Islet precursor cell (in vitro differentiated cells): ENCODE data around the gene RTEL1.

ENCODE experiments used
- DNase-seq: peaks from one replicate; pipeline ENCODE4 v3.0.0-alpha.2; 2018

RTEL1 gene

DNA sequence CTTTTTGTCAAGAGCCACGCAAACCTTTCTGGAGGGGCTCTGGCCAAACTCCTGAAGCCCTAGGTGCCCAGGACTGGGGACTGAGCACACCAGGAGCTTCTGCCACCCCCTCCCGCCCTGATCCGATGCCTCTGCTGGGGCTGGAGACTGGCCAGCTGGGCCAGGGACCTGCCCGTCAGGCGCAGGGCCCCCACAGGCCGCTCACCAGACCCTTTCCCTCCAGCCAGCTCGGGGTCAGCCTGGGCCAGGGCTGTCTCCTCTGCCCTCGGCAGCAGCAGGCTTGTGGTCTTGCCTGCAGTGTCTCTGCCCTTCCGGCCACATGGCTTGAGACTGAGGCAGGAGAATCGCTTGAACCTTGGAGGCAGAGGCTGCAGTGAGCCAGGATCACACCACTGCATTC, 14.6 kb downstream of the RTEL1 start:
- DNase-seq: no peak

DNA sequence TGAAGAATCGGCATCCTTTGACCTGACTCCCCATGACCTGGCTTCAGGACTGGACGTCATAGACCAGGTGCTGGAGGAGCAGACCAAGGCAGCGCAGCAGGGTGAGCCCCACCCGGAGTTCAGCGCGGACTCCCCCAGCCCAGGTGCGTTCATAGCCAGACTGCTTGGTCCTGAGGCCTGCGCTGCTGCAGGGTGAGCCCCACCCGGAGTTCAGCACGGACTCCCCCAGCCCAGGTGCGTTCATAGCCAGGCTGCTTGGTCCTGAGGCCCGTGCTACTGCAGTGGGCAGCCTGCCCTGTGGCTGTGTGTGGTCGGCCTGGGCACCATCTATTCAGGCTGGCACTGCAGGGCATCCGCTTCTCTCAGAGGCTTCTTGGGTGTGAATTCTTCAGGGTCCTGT, 15.8 kb downstream of the RTEL1 start:
- no peak for DNase-seq

DNA sequence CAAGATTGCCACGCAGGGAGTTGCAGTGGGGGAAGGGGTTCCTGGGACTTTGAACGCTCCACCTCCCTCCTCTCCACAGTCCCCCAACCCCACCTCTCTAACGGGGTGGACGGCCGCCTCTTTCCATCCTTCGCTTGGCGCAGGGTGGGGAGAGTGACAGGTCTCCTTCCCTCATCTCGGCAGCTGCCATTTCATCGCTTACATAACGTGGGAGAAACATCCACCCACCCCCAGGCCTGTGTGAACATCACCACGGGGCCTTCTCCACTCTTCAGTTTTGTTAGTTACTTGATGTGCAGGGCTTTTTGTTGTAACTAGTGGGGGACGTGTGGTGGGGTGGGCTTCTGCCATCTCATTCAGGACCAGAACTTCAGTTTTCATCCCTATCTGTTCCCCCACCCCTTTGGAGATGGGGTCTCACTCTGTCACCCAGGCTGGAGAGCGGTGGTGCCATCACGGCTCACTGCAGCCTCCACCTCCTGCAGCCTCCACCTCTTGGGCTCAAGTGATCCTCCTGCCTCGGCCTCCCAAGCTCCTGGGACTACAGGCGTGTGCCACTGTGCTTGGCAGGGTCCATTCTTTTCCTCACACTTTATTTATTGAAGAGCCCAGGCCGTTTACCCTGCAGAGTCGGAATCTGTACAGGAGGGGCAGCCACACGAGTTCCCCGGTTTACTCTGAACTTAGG, 17.7 kb downstream of the RTEL1 start:
- DNase-seq: no peak

DNA sequence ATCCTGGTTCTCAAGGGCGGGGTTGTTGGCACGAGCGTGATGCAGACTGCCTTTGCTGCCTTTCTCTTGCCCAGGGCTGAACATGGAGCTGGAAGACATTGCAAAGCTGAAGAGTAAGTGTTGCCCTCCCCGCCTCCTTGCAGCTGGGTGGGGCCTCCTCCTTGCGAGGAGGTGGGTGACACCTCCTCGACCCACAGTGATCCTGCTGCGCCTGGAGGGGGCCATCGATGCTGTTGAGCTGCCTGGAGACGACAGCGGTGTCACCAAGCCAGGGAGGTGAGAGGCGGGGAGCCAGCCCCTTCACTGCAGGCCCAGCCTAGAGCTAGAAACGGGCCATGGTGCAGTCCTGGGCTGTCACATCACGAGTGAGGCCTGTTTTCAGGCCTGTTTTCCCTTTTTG, 20.0 kb downstream of the RTEL1 start:
- DNase-seq: no peak

DNA sequence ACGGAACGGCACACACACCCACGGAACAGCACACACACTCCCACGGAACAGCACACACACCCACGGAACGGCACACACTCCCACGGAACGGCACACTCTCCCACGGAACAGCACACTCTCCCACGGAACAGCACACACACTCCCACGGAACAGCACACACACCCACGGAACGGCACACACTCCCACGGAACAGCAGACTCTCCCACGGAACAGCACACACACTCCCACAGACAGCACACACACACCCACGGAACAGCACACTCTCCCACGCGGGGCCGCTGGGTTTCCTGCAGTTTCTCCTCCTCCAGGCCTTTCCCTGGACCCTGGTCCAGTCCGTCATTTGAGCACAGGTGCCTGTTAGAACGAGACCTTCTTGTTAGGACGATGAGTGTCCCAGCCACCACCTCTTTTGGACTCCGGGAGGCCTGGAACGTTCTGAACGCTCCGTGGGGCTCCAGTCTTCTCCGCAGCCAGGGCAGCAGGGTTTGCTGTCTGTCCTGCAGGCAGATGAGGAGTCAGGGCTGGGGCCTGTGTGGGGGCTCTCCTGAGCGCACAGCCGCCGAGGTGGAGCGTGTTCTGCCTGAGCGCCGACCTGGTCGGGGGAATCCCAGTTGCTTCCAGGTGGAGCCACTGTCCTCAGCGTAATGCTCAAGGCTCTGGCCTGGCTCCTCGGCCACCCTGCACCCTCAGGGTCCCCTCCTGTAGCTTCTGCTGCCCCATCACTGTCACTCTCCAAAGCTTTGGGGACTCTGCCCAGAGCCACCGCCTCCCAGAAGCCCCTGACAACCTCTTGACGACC, 20.8 kb downstream of the RTEL1 start:
- DNase-seq: no peak

DNA sequence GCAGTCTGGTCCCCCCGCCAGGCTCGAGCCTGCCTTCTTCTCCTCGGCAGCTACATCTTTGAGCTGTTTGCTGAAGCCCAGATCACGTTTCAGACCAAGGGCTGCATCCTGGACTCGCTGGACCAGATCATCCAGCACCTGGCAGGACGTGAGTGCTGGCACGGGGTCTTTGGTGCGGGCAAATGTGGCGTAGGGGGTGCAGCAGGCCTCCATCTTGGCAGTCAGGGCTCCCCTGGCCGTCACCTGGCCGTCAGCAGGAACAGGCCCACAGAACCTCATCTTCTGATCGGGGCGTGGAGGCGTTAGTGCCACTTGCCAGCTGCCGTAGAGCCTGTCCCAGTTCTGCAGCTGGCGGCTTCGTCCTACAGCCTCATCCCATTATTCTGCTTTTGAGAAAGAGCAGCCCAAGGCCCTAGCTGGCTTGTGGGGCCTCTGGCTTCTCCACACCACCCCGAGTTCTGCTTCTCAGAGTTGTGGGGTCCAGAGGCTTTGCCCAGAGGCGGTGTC, 21.7 kb downstream of the RTEL1 start:
- DNase-seq: no peak

DNA sequence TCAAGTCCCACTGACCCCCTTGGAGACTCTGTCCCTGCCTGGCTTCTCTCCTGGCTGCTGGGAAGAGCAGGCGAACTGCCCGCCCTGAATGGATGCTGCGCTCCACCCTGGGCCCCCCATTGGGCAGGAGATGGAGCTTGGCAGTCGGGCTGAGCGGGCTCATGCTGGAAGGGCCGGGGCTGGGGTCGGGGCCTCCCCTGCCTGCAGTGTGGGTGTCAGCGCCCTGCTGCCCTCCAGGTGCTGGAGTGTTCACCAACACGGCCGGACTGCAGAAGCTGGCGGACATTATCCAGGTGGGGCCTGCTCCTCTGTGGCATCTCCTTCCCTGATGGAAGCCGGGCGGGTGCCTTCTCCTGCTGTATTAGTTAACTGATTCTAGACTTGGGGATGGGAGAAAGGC, 22.3 kb downstream of the RTEL1 start:
- DNase-seq: no peak

DNA sequence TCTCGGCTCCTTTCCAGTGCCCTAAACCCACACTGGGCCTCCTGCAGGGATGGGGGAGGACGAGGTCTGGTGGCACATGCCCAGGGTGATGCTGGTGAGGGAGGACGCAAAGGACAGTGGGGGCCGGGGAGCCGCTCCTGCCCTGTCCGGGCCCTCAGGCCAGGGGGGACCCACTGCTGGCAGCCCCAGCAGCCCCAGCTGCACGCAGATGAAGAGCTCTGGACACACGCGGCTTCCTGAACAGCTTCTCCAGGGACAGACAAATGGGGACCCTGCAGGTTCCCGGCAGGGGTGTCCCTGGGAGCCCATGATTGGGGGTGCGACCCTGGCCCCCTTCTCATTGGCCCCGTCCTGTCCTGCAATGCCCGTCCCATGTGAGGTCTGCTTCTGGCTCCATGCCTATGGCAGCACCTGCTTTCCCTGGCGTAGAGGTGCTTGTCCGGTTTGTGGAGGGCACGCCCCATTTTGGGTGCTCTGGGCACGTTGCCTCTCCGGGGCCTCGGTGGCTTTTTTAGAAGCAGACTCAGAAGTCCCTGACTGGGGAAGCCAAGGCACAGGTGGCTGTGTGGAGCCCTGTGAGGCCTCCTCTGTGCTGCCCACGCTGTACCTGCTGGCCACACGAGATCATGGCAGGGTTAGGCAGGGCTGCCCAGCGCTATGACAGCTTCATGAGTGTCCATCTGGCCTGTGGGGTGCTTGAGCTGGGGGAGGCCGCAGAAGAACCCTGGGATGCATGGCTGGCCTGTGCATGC, 22.9 kb downstream of the RTEL1 start:
- DNase-seq: no peak

DNA sequence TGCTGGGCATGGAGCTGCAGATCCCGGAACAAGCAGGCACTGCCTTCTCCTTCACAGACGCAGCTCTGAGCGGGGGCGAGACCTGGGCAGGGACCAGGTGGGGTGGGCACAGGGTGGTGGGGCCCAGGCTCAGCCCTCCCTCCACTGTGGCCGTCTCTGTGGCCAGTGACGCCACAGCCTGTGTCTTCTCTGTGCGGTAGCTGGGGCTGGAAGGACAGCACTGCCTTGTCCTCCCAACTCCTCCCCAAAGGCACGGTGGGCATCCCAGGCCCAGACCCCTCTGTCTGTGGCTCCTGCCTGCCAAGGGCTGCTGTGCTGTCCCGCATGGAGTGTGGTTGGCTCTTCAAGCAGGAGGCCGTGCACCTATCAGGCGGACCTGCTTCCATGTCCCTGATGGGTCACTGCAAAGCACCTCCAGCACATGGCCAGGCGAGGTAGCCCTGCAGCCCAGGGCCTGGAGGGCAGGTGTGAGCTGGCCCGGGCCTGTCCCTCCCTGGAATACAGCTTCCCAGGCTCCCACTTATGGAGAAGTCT, 23.6 kb downstream of the RTEL1 start:
- no peak for DNase-seq

DNA sequence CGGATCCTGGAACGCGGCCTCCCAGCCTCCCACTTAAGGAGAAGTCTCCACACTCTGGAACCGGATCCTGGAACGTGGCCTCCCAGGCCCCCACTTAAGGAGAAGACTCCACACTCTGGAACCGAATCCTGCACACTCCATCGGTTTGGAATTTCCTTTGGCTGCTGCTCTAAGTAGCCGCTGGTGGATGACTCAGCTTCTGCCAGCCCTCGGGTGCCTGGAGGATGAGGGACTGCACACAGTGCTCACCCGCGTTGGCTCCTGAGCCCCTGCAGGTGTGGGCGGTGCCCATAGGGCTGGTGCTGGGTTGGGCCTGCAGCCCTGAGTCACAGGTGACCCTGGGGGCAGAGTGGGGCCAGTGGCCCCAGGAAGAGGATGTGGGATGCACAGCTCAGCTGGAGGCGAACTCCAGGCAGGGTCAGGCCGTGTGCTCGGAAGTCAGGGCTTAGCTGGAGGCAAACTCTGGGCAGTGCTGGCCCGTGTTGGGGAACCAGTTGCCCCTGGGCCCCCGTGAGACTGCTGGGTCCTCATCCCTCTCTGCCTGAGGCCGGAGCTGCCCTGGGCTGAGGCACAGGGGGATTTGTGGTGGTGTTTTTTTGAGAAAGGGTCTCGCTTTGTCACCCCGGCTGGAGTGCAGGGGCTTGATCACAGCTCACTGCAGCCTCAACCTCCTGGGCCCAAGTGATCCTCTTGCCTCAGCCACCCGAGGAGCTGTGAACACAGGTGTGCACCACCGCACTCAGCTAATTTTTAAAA, 24.4 kb downstream of the RTEL1 start:
- peak; percentile 99 for DNase-seq

DNA sequence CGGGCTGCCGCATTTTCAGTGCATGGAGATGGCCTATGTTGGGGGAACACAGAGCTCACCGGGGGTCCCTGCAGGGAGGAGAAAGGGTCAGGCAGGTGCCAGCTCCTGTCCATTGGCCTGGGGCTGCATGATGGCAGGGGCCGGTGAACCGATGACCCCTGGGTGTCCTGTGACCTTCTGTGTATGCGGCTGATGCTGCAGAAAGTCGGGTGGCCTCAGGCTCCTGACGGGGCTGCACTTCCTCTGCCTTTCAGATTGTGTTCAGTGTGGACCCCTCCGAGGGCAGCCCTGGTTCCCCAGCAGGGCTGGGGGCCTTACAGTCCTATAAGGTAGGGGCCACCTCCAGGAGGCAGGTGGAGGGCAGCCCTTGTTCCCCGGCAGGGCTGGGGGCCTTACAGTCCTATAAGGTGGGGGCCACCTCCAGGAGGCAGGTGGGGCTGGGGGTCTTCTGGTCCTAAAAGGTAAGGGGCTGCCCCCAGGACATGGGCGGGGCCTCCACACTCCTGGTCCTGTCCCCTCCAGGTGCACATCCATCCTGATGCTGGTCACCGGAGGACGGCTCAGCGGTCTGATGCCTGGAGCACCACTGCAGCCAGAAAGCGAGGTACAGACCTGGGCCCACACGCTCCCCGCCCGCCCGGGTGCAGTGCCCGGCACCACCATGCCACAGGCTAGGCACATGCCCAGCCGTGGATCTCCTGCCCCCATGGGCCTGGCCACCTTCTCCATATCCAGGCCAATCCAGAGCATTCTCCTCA, 27.3 kb downstream of the RTEL1 start:
- DNase-seq: no peak

DNA sequence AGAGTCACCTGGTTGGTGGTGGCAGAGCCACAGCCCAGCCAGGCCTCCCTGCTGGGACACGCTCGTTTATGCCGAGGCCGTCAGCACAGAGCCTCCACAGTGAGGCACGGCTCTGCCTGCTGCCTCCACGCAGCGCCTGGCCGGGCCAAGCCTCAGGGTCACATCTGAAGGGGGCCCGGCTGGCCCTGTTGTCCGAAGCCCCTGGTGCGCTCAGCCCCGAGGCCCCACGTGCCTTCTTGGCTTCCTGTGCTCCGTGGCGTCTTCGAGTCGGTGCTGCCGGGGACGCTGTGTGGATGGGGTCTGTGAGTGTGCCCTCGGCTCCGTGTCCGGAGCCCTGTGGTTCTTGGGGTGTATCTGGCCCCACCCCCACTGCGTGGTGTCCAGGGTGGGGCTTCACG, 28.0 kb downstream of the RTEL1 start:
- no peak for DNase-seq

DNA sequence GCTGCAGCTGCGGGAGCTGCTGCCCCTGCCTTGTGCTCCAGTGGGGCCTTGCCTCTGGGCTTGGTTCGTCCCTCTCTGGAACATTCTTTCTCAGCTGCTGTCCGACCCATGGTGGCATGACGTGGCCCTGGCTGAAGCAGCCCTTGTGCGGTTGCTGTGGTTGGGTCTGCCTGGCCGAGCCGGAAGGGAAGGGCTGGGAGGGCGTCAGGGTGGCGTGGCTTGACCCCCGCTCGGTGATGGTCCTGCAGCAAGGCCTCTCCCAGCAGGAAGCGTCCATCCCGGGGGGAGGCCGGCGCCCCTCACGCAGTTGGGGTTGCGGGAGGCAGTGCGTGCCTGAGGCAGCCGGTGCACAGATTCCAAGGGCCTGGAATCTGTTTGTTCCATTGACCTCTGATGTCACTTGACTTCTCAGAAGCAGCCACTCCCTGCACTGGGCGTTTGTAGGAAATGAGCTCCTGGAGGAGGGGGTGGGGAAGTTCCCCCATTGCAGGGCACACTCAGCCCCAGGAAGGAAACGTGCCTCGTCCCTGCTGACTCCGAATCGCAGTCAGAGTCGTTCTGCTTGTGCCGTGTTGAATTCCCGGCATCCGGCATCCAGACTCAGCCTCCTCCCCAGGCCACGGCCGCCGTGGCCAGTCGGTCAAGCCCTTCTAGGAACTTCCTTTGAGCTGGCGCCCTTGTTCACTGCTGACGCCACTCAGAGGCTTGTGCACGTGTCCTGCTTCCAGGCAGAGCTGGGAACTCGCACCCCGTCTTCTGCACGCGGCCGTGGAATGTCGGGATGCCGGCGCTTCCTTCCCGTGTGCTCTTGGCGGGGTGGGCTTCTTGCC, 28.6 kb downstream of the RTEL1 start:
- DNase-seq: peak; percentile 74

DNA sequence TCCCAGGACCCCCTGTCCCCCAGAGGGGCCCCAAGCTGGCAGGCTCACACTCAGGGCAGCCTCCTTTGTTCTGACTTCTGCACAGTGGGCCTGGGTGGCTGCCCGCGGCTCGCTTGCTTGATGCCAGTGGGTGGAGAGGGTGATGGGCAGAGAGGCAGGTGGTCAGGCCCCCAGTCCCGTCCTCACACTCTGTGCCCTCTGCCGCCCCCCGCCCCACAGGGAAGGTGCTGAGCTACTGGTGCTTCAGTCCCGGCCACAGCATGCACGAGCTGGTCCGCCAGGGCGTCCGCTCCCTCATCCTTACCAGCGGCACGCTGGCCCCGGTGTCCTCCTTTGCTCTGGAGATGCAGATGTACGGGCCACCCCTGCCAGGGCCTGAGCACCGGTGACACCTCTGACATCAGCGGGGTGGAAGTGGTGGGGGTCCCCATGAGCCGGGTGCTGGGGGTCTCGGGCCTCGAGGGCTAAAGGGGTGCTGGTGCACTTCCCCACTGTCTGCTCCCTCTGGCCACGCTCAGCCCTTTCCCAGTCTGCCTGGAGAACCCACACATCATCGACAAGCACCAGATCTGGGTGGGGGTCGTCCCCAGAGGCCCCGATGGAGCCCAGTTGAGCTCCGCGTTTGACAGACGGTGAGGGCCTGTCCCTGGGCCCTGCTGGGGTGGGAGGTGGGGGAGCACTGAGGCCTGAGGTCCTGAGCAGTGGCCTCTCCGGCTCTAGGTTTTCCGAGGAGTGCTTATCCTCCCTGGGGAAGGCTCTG, 29.5 kb downstream of the RTEL1 start:
- no peak for DNase-seq

DNA sequence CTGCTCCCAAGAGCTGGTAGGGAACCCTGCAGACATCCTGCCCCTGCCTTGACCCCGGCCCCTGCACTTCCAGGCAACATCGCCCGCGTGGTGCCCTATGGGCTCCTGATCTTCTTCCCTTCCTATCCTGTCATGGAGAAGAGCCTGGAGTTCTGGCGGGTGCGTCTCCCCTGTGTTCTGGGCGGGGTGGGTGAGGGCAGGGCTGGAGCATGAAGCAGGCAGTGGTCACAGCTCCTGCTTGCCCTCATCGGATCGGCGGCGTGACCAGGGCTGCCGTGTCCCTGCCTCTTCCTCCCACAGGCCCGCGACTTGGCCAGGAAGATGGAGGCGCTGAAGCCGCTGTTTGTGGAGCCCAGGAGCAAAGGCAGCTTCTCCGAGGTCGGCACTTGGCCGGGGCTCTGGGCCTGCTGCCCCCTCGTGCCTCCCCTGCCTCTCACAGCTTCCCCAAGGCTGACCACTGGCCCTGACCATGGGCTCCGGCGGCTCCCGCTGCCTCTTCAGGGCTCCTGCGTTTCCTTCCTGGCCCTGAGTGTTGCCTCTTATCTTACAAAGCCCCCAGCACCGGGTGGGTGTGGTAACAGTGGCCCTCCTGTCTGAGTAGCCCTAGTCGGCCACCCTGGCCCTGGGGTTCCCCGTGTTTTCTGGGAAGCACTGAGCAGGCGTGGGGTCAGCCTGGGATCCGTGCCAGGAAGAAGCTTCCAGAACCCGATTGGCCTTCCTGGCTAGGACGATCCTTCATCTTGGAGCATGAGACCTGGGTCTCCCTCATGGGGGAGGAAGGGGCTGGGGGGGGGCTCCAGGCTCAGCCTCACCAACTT, 30.3 kb downstream of the RTEL1 start:
- no peak for DNase-seq

DNA sequence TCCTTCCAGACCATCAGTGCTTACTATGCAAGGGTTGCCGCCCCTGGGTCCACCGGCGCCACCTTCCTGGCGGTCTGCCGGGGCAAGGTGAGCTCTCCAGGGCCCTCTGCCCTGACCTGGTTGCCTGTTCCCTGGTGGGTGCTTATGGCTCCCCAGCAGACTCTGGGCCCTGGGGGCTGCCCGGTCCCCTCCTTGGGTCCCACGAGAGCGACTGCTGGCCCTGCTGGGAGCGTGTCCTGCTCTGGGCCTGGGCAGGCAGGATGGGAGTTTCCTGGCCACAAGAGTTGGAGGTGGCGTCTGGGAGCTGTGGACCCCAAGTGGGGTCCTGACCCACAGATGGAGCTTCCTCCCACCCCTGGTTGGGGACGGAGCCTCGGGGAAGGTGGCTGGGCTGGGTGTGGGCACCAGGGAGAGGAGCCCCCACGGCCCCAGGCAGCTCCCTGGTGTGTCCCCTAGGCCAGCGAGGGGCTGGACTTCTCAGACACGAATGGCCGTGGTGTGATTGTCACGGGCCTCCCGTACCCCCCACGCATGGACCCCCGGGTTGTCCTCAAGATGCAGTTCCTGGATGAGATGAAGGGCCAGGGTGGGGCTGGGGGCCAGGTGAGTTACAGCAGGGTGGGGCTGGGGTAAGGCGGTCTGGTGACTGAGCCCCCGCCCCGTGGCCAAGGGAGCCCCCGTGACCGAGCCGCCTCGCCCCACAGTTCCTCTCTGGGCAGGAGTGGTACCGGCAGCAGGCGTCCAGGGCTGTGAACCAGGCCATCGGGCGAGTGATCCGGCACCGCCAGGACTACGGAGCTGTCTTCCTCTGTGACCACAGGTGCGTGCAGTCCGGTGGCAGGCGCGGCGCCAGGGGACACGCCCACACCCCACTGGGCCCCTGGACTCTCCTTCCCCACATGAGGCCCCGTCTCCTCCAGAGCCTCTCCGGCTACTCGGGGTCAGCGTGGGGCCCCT, 31.2 kb downstream of the RTEL1 start:
- DNase-seq: no peak

DNA sequence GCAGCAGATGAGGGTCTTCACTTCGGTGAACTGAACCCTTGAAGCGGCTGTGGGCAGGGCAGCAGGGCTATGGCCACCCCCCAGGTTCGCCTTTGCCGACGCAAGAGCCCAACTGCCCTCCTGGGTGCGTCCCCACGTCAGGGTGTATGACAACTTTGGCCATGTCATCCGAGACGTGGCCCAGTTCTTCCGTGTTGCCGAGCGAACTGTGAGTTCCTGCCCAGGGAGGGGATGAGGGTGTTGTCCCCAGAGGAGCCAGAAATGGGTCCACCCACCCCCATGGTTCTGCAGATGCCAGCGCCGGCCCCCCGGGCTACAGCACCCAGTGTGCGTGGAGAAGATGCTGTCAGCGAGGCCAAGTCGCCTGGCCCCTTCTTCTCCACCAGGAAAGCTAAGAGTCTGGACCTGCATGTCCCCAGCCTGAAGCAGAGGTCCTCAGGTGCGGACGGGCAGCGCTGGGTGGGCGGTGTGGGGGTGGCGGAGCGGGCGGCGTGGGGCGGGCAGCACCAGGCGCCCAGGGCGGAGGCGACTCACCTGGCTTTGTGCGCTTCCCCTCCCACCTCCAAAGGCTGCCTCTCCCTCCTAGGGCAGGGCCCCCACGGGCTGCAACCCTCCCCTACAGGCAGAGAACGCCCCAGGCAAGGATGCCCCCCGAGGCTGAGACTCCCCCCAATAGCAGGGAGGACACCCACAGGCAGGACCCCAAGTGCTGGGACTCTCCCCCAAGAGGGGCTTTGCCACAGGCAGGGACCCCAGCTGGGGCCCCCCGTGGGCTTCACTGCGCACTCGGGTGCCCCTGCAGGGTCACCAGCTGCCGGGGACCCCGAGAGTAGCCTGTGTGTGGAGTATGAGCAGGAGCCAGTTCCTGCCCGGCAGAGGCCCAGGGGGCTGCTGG, 32.1 kb downstream of the RTEL1 start:
- DNase-seq: no peak
